ENCODE data around the gene CBARP. TPM values are rescaled to one million over a fixed set of nuclear protein-coding genes. Genes with fewer than 3 reads are reported as not detected.

The CBARP gene
- total RNA-seq, 1 experiment from 2014 or later: 23.8 TPM

DNA sequence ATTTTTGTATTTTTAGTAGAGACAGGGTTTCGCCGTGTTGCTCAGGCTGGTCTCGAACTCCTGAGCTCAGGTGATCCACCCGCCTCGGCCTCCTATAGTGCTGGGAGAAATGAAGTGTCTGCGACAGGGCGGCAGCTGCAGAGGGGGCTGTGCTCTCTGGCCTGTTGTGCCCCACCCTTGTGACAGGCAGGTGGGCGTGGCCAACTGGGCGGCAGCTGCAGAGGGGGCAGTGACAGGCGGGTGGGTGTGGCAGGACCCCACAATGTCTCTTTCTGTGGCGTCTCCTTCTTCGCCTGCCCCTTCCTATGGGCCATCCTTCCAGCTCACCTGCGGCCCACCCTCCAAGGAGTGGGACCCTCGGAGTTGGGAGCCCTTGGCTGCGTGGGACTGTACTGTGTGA, 20.4 kb downstream of the CBARP start:
- Histone ChIP-seq H3K27me3 (ENCODE audit: insufficient read depth, low read length) (no peaks in the 10 kb centered on the region), H3K9ac (ENCODE audit: low read length) (no peak overlapping the region), H3K4me2 (ENCODE audit: low read length) (no peak overlapping the region), H4K20me1 (ENCODE audit: insufficient read depth) (no peaks in the 10 kb centered on the region), H3K9me3 (ENCODE audit: control insufficient read depth in 1 of 2, insufficient read depth in 1 of 2, low read depth in 1 of 2, low read length in 2 of 2) (no peaks in the 10 kb centered on the region), H3K27ac (ENCODE audit: low read depth, low read length) (no peak overlapping the region; the same call in 1 of the 2 replicates), H3K4me1 (ENCODE audit: control insufficient read depth in 1 of 2, insufficient read depth in 2 of 2, low read length in 2 of 2) (peaks cover 13 to 49% of the 10 kb centered on the region in 2 experiments), H3K9me2 (ENCODE audit: insufficient read depth) (no peaks in the 10 kb centered on the region), H3K36me3 (ENCODE audit: control insufficient read depth in 1 of 2, insufficient read depth in 2 of 2, low read length in 2 of 2) (peaks cover 4 to 13% of the 10 kb centered on the region in 2 experiments; a peak in 2 of 4 replicates), H3K79me2 (ENCODE audit: insufficient read depth, low read length) (peaks cover 78% of the 10 kb centered on the region), H2AFZ (ENCODE audit: low read depth, low read length, poor library complexity, severe bottlenecking) (no peak overlapping the region), H3K4me3 (replicated peaks in 1 of 2; ENCODE audit: low read depth in 1 of 2, low read length in 2 of 2) (no peak overlapping the region)
- BruUV-seq (replicated peaks): no TSS peak
- DNase-seq (ENCODE audit: low read depth, low spot score) (no peak), ATAC-seq (no peak)
- TF ChIP-seq, protein P1, sequence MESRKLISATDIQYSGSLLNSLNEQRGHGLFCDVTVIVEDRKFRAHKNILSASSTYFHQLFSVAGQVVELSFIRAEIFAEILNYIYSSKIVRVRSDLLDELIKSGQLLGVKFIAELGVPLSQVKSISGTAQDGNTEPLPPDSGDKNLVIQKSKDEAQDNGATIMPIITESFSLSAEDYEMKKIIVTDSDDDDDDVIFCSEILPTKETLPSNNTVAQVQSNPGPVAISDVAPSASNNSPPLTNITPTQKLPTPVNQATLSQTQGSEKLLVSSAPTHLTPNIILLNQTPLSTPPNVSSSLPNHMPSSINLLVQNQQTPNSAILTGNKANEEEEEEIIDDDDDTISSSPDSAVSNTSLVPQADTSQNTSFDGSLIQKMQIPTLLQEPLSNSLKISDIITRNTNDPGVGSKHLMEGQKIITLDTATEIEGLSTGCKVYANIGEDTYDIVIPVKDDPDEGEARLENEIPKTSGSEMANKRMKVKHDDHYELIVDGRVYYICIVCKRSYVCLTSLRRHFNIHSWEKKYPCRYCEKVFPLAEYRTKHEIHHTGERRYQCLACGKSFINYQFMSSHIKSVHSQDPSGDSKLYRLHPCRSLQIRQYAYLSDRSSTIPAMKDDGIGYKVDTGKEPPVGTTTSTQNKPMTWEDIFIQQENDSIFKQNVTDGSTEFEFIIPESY (IDR thresholded peaks at IDR 0.05; ENCODE audit: extremely low read depth, insufficient replicate concordance, low read length): no peak
- TF ChIP-seq, protein P2, sequence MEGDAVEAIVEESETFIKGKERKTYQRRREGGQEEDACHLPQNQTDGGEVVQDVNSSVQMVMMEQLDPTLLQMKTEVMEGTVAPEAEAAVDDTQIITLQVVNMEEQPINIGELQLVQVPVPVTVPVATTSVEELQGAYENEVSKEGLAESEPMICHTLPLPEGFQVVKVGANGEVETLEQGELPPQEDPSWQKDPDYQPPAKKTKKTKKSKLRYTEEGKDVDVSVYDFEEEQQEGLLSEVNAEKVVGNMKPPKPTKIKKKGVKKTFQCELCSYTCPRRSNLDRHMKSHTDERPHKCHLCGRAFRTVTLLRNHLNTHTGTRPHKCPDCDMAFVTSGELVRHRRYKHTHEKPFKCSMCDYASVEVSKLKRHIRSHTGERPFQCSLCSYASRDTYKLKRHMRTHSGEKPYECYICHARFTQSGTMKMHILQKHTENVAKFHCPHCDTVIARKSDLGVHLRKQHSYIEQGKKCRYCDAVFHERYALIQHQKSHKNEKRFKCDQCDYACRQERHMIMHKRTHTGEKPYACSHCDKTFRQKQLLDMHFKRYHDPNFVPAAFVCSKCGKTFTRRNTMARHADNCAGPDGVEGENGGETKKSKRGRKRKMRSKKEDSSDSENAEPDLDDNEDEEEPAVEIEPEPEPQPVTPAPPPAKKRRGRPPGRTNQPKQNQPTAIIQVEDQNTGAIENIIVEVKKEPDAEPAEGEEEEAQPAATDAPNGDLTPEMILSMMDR (IDR thresholded peaks at IDR 0.05 in 2 of 3, conservative IDR thresholded peaks at IDR 0.05 in 1 of 3; ENCODE audit: borderline replicate concordance in 1 of 3, insufficient read depth in 1 of 3, low read depth in 2 of 3, low read length in 2 of 3): no peak
- TF ChIP-seq ZNF274 (IDR thresholded peaks at IDR 0.05; ENCODE audit: low read depth, low read length): no peak
- no peak for TF ChIP-seq CBX3 (IDR thresholded peaks at IDR 0.05; ENCODE audit: low read depth)
- TF ChIP-seq JUND (IDR thresholded peaks at IDR 0.05): no peak
- no peak for TF ChIP-seq RAD21 (IDR thresholded peaks at IDR 0.05; ENCODE audit: low read depth)
- TF ChIP-seq YY1 (IDR thresholded peaks at IDR 0.05; ENCODE audit: extremely low read depth, insufficient replicate concordance, low read depth, low read length): no peak
- TF ChIP-seq ELF1 (IDR thresholded peaks at IDR 0.05; ENCODE audit: borderline replicate concordance, low read depth): no peak
- no peak for TF ChIP-seq SP1 (IDR thresholded peaks at IDR 0.05; ENCODE audit: low read depth)
- ChIA-PET RAD21 (ENCODE audit: low non-redundant PET in 1 of 2, low total read pairs in 2 of 2, uncharacterized antibody in 2 of 2, unreplicated experiment in 2 of 2) (interaction anchor here in 1 of 2 experiments (0.6 kb wide), 1 partner anchor 8 kb away, joined by 3 read pairs; no protein-coding TSS in a partner anchor), CTCF (interaction anchor here (1.2 to 1.7 kb wide), 2 partner anchors 11 to 104 kb away, joined by 3 to 4 read pairs; no protein-coding TSS in a partner anchor), POLR2A (interaction anchor here (1.4 kb wide), 1 partner anchor 52 kb away, joined by 5 read pairs; the partner anchor contains the start of gene CIRBP)
- intact Hi-C loops (cut with micrococcal nuclease): no loop called here
